DND-41 (cell line): ENCODE results near the gene TNFRSF19.

Source experiments
- EZH2 ChIP-seq: IDR thresholded peaks from 3 replicates; pipeline ENCODE4 v1.6.1; 2012; ENCODE audit warnings: borderline replicate concordance, low read depth, mild to moderate bottlenecking, moderate library complexity, low read length, inconsistent platforms; ENCODE audit not compliant: severe bottlenecking
- TF ChIP-seq, protein P1 (sequence below): IDR thresholded peaks from 2 replicates; pipeline ENCODE4 v1.5.1; 2012; ENCODE audit warnings: borderline replicate concordance, low read length, moderate library complexity, mild to moderate bottlenecking; ENCODE audit not compliant: poor library complexity, severe bottlenecking; ENCODE audit errors: extremely low read depth

DNA sequence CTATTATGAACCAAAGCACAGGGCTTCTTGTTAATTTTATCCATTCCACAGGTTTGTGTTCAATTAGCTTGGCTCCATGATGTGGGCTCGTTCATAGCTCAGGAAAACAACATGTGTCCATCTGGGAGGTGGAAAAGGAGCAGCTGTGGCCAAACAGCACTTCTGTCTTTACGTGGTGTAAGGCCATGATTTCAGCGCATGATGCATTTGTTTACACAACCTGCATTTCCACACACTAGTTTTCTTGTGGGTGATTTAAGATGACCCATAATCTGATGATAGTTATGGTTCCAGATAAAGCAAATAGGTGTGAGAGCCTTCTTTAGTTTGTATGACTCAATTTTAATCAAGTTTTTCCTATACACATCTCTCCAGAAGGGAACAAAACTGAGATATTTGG is 101.7 kb downstream of the TNFRSF19 start:
- TF ChIP-seq, protein P1, sequence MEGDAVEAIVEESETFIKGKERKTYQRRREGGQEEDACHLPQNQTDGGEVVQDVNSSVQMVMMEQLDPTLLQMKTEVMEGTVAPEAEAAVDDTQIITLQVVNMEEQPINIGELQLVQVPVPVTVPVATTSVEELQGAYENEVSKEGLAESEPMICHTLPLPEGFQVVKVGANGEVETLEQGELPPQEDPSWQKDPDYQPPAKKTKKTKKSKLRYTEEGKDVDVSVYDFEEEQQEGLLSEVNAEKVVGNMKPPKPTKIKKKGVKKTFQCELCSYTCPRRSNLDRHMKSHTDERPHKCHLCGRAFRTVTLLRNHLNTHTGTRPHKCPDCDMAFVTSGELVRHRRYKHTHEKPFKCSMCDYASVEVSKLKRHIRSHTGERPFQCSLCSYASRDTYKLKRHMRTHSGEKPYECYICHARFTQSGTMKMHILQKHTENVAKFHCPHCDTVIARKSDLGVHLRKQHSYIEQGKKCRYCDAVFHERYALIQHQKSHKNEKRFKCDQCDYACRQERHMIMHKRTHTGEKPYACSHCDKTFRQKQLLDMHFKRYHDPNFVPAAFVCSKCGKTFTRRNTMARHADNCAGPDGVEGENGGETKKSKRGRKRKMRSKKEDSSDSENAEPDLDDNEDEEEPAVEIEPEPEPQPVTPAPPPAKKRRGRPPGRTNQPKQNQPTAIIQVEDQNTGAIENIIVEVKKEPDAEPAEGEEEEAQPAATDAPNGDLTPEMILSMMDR: no peak
- TF ChIP-seq EZH2: no peak
